Caco-2 (cell line): ENCODE results near the gene TBC1D9B. TPM values are rescaled to one million over a fixed set of nuclear protein-coding genes. Genes with fewer than 3 reads are reported as not detected.

Experiments
- BruUV-seq: library from RNA; stranded (reverse); fragments of 400-500 nt; replicated peaks from 2 replicates; lab custom pipeline; 2021; lab: Mats Ljungman, UMichigan
- CTCF ChIA-PET: fragments of 300-600 bp; sonication (Branson Sonifier 250); formaldehyde crosslinking; loops from one replicate; lab custom pipeline; 2022; ENCODE audit warnings: antibody characterized with exemption; lab: Charles Lee
- POLR2A ChIA-PET: fragments of 300-600 bp; sonication (Branson Sonifier 250); formaldehyde crosslinking; loops from one replicate; lab custom pipeline; 2022; ENCODE audit warnings: antibody characterized with exemption; lab: Charles Lee
- DNase-seq, 2 experiments: peaks; one replicate each; pipeline versions ENCODE4 v3.0.0 to v3.0.0-alpha.2; 2020 to 2022
- H3K27me3 ChIP-seq: replicated peaks from 2 replicates; pipeline ENCODE4 v1.6.0; 2011; ENCODE audit warnings: low read length; ENCODE audit not compliant: control insufficient read depth, insufficient read depth
- H3K36me3 ChIP-seq: 2 replicates; pipeline ENCODE4 v1.5.1; 2011; ENCODE audit warnings: low read length; ENCODE audit not compliant: control insufficient read depth, insufficient read depth
- H3K4me1 ChIP-seq: fragments of 250-450 bp; sonication (Bioruptor Pico); 2 replicates; pipeline ENCODE4 v1.5.1; 2020; ENCODE audit warnings: mild to moderate bottlenecking
- H3K4me3 ChIP-seq: 2 replicates; pipeline ENCODE4 v1.5.1; 2011; ENCODE audit warnings: low read depth, mild to moderate bottlenecking, control low read depth, low read length
- H3K9me3 ChIP-seq: fragments of 250-450 bp; sonication (Bioruptor Pico); 2 replicates; pipeline ENCODE4 v1.5.1; 2020; ENCODE audit warnings: mild to moderate bottlenecking, moderate library complexity
- H3K27ac Mint-ChIP-seq: one replicate; pipeline ENCODE4 v1.8.0; 2022; ENCODE audit warnings: mixed read lengths; ENCODE audit not compliant: unreplicated experiment
- H3K27me3 Mint-ChIP-seq: one replicate; pipeline ENCODE4 v1.8.0; 2022; ENCODE audit warnings: mixed read lengths; ENCODE audit not compliant: insufficient read depth, unreplicated experiment
- H3K36me3 Mint-ChIP-seq: one replicate; pipeline ENCODE4 v1.8.0; 2022; ENCODE audit warnings: mild to moderate bottlenecking, mixed read lengths; ENCODE audit not compliant: insufficient read depth, unreplicated experiment
- H3K4me1 Mint-ChIP-seq: one replicate; pipeline ENCODE4 v1.8.0; 2022; ENCODE audit warnings: low read depth, mixed read lengths; ENCODE audit not compliant: unreplicated experiment
- H3K4me3 Mint-ChIP-seq: one replicate; pipeline ENCODE4 v1.8.0; 2022; ENCODE audit warnings: mild to moderate bottlenecking, moderate library complexity, mixed read lengths; ENCODE audit not compliant: unreplicated experiment
- H3K9me3 Mint-ChIP-seq: one replicate; pipeline ENCODE4 v1.8.0; 2022; ENCODE audit warnings: mixed read lengths; ENCODE audit not compliant: unreplicated experiment
- intact Hi-C: fragments of 100-400 bp; cut with micrococcal nuclease; formaldehyde crosslinking; loops from one replicate; pipeline ENCODE4 v1.10.0; 2022; ENCODE audit not compliant: unreplicated experiment
- total RNA-seq: library from RNA; stranded (reverse); gene quantifications from 2 replicates; pipeline ENCODE4 v1.2.3, GENCODE V29; 2022
- TF ChIP-seq, protein P1 (sequence below), 2 experiments: fragments of 200-600 bp in 1 of 2; IDR thresholded peaks; 1 replicate in 1 of 2; 2 replicates in 1 of 2; pipeline versions ENCODE4 v1.5.1 to v1.8.0; 2011 to 2022; ENCODE audit warnings: antibody characterized with exemption in 1 of 2, control low read depth in 1 of 2, inconsistent platforms in 1 of 2, low read depth in 1 of 2, low read length in 1 of 2, mild to moderate bottlenecking in 1 of 2, moderate library complexity in 1 of 2; ENCODE audit not compliant: insufficient read depth in 1 of 2, severe bottlenecking in 1 of 2, unreplicated experiment in 1 of 2

Gene TBC1D9B
- total RNA-seq, 1 experiment from 2014 or later = 107 TPM

DNA sequence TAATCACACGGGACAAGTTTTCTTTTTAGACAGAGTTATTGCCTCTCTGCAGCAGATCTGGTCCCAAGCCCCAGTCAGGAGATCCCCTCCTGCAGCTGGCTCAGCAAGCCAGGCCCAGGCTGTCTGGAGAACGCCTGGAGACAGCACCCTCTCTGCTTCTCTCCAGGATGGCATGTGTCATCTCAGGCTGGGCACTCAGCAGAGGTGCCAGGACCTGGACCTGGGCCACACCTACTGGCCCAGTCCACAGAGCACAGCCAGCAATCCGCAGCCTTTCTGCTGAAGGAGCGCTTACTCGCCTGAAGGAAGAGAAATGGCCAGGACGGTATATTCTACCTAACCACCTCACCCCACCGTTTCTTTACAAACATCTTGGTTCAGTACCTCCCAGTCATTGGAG is 4.7 kb upstream of the TBC1D9B start:
- Histone ChIP-seq H3K4me1 (peaks cover 14% of the 10 kb centered on the region), H3K9me3 (no peaks in the 10 kb centered on the region), H3K36me3 (no peaks in the 10 kb centered on the region), H3K27me3 (no peaks in the 10 kb centered on the region), H3K4me3 (no peak overlapping the region)
- TF ChIP-seq, protein P1, sequence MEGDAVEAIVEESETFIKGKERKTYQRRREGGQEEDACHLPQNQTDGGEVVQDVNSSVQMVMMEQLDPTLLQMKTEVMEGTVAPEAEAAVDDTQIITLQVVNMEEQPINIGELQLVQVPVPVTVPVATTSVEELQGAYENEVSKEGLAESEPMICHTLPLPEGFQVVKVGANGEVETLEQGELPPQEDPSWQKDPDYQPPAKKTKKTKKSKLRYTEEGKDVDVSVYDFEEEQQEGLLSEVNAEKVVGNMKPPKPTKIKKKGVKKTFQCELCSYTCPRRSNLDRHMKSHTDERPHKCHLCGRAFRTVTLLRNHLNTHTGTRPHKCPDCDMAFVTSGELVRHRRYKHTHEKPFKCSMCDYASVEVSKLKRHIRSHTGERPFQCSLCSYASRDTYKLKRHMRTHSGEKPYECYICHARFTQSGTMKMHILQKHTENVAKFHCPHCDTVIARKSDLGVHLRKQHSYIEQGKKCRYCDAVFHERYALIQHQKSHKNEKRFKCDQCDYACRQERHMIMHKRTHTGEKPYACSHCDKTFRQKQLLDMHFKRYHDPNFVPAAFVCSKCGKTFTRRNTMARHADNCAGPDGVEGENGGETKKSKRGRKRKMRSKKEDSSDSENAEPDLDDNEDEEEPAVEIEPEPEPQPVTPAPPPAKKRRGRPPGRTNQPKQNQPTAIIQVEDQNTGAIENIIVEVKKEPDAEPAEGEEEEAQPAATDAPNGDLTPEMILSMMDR (IDR thresholded peaks at IDR 0.05; ENCODE audit: insufficient read depth in 1 of 2, low read depth in 1 of 2, low read length in 1 of 2, severe bottlenecking in 1 of 2, unreplicated experiment in 1 of 2) = no peak
- ChIA-PET CTCF (no interaction called here), POLR2A (no interaction called here)
- no peaks in the 10 kb centered on the region for H3K36me3 Mint-ChIP-seq
- BruUV-seq = no TSS peak
- intact Hi-C loops = no loop called here
- DNase-seq = peak in 1 of 2 experiments; percentile 18
- H3K27me3 Mint-ChIP-seq = no peaks in the 10 kb centered on the region
- H3K9me3 Mint-ChIP-seq = no peaks in the 10 kb centered on the region
- H3K4me1 Mint-ChIP-seq = no peaks in the 10 kb centered on the region
- H3K27ac Mint-ChIP-seq = no peak overlapping the region
- no peak overlapping the region for H3K4me3 Mint-ChIP-seq

DNA sequence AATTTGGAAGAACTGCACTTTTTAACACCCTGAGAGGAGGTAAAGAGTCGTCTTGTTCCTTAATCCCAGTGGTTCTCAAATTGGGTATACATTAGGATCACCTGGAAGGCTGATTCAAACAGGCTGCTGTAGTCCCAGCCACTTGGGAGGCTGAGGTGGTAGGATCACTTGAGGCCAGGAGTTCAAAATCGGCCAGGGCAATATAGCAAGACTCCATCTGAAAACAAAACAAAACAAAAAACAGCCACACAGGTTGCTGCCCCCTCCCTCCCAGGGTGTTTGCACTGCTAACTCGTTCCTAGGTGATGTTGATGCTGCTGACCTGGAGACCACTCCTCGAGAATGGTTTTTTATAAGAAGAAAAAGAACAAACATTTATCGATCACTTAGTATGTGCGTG is 1.5 kb upstream of the TBC1D9B start:
- H3K4me1 Mint-ChIP-seq = peaks cover 6% of the 10 kb centered on the region
- Histone ChIP-seq H3K4me3 (no peak overlapping the region), H3K36me3 (peaks cover 3% of the 10 kb centered on the region), H3K27me3 (no peaks in the 10 kb centered on the region), H3K9me3 (no peaks in the 10 kb centered on the region), H3K4me1 (peaks cover 10% of the 10 kb centered on the region)
- no peak overlapping the region for H3K4me3 Mint-ChIP-seq
- no peak for DNase-seq
- TF ChIP-seq, protein P1 (IDR thresholded peaks at IDR 0.05; ENCODE audit: insufficient read depth in 1 of 2, low read depth in 1 of 2, low read length in 1 of 2, severe bottlenecking in 1 of 2, unreplicated experiment in 1 of 2) = no peak
- ChIA-PET CTCF (no interaction called here), POLR2A (no interaction called here)
- no TSS peak for BruUV-seq
- intact Hi-C loops = loop anchor here (2.0 to 5.0 kb wide), 2 partner anchors 52 to 66 kb away; partner anchors contain the start of gene MRNIP
- no peak overlapping the region for H3K27ac Mint-ChIP-seq
- H3K27me3 Mint-ChIP-seq = no peaks in the 10 kb centered on the region
- no peaks in the 10 kb centered on the region for H3K9me3 Mint-ChIP-seq
- peaks cover 15% of the 10 kb centered on the region for H3K36me3 Mint-ChIP-seq

- intact Hi-C loops = loop anchor here (2.0 to 5.0 kb wide), 2 partner anchors 51 to 66 kb away; partner anchors contain the start of gene MRNIP
- Mint-ChIP-seq H3K27ac (no peak overlapping the region), H3K9me3 (no peaks in the 10 kb centered on the region), H3K27me3 (no peaks in the 10 kb centered on the region), H3K36me3 (peaks cover 20% of the 10 kb centered on the region), H3K4me1 (peaks cover 6% of the 10 kb centered on the region), H3K4me3 (peak overlapping the region; percentile 73)
- ChIA-PET CTCF (no interaction called here), POLR2A (interaction anchor here (0.6 kb wide), 1 partner anchor 367 kb away, joined by 7 read pairs; no protein-coding TSS in a partner anchor)
- TF ChIP-seq, protein P1 (IDR thresholded peaks at IDR 0.05; ENCODE audit: insufficient read depth in 1 of 2, low read depth in 1 of 2, low read length in 1 of 2, severe bottlenecking in 1 of 2, unreplicated experiment in 1 of 2) = no peak
- Histone ChIP-seq H3K36me3 (peaks cover 3% of the 10 kb centered on the region), H3K9me3 (no peaks in the 10 kb centered on the region), H3K27me3 (no peaks in the 10 kb centered on the region), H3K4me3 (no peak overlapping the region), H3K4me1 (peaks cover 4% of the 10 kb centered on the region; the same call in 1 of the 2 replicates)
- no TSS peak for BruUV-seq
- DNase-seq = peak in 1 of 2 experiments; percentile 36
Measured at GRCh38 chr5:179908528-179908927, 831 bp upstream of the TBC1D9B start.
